Endodermal cell (in vitro differentiated cells): ENCODE results near the gene TFEB. TPM values are rescaled to one million over a fixed set of nuclear protein-coding genes. Genes with fewer than 3 reads are reported as not detected.
A peak's percentile ranks its signal among the peaks of the same experiment; 100 is the strongest.

Experiments used
- DNase-seq: peaks from one replicate; pipeline ENCODE4 v3.0.0-alpha.2; 2017
- H3K27ac ChIP-seq: 2 replicates; pipeline ENCODE4 v1.5.1; 2013; ENCODE audit warnings: mild to moderate bottlenecking, low read depth, low read length, moderate library complexity
- H3K27me3 ChIP-seq: 2 replicates; pipeline ENCODE4 v1.6.1; 2013; ENCODE audit warnings: mild to moderate bottlenecking, low read length, moderate library complexity; ENCODE audit not compliant: insufficient read depth, control insufficient read depth, poor library complexity, severe bottlenecking
- H3K36me3 ChIP-seq: 2 replicates; pipeline ENCODE4 v1.7.0; 2013; ENCODE audit warnings: mild to moderate bottlenecking, low read length, moderate library complexity; ENCODE audit not compliant: control insufficient read depth, insufficient read depth
- H3K4me1 ChIP-seq: one replicate; pipeline ENCODE4 v1.7.0; 2013; ENCODE audit warnings: low read length; ENCODE audit not compliant: control insufficient read depth, insufficient read depth
- H3K4me3 ChIP-seq: 2 replicates; pipeline ENCODE4 v1.5.1; 2013; ENCODE audit warnings: mild to moderate bottlenecking, low read length, moderate library complexity
- H3K9ac ChIP-seq: 2 replicates; pipeline ENCODE4 v1.6.1; 2013; ENCODE audit warnings: mild to moderate bottlenecking, low read length, moderate library complexity; ENCODE audit not compliant: poor library complexity, severe bottlenecking; ENCODE audit errors: extremely low read depth
- H3K9me3 ChIP-seq: 2 replicates; pipeline ENCODE4 v1.6.1; 2013; ENCODE audit warnings: mild to moderate bottlenecking, low read length, moderate library complexity; ENCODE audit not compliant: control insufficient read depth
- H3K27ac Mint-ChIP-seq: 2 replicates; pipeline ENCODE4 v1.8.0; 2020; ENCODE audit warnings: mixed read lengths
- H3K27me3 Mint-ChIP-seq: 2 replicates; pipeline ENCODE4 v1.8.0; 2021; ENCODE audit warnings: mild to moderate bottlenecking, mixed read lengths; ENCODE audit not compliant: insufficient read depth
- H3K36me3 Mint-ChIP-seq: 2 replicates; pipeline ENCODE4 v1.8.0; 2020; ENCODE audit warnings: low read depth, mixed read lengths
- H3K4me1 Mint-ChIP-seq: 2 replicates; pipeline ENCODE4 v1.8.0; 2020; ENCODE audit warnings: mixed read lengths
- H3K4me3 Mint-ChIP-seq: 2 replicates; pipeline ENCODE4 v1.8.0; 2020; ENCODE audit warnings: mild to moderate bottlenecking, moderate library complexity, mixed read lengths
- H3K9me3 Mint-ChIP-seq: 2 replicates; pipeline ENCODE4 v1.8.0; 2020; ENCODE audit warnings: mild to moderate bottlenecking, mixed read lengths
- WGBS, 2 experiments: methylation state at CpG; one replicate each; pipeline versions ENCODE4 v1.1.5 to v1.1.7; 2013; ENCODE audit warnings: missing lambda C conversion rate in 2 of 2, mixed read lengths in 1 of 2; ENCODE audit not compliant: insufficient coverage in 1 of 2, insufficient read length in 1 of 2; 5-methylcytosine and 5-hydroxymethylcytosine counted together
- total RNA-seq, 2 donors: library from RNA; stranded (reverse); fragmentation: NEBNext Ultra II Directional in 1 of 2; extraction: Animal tissue kit (Norgen Biotek cat#: 25700) in 1 of 2; gene quantifications; 2 replicates in 1 of 2; 3 replicates in 1 of 2; pipeline ENCODE4 v1.2.1, GENCODE V29; 2021
- TF ChIP-seq, protein P1 (sequence below): fragments of 200-600 bp; sonication (generic); conservative IDR thresholded peaks from 2 replicates; pipeline ENCODE4 v1.5.0; 2021; ENCODE audit warnings: antibody characterized with exemption, mild to moderate bottlenecking

The TFEB gene
- total RNA-seq, 2 donors from 2014 or later = 0.24 TPM; not detected in 1

- Histone ChIP-seq H3K4me3 (no peak overlapping the region), H3K36me3 (no peaks in the 10 kb centered on the region), H3K4me1 (no peaks in the 10 kb centered on the region), H3K27me3 (no peaks in the 10 kb centered on the region), H3K9ac (no peak overlapping the region), H3K27ac (no peak overlapping the region), H3K9me3 (no peaks in the 10 kb centered on the region)
- TF ChIP-seq, protein P1, sequence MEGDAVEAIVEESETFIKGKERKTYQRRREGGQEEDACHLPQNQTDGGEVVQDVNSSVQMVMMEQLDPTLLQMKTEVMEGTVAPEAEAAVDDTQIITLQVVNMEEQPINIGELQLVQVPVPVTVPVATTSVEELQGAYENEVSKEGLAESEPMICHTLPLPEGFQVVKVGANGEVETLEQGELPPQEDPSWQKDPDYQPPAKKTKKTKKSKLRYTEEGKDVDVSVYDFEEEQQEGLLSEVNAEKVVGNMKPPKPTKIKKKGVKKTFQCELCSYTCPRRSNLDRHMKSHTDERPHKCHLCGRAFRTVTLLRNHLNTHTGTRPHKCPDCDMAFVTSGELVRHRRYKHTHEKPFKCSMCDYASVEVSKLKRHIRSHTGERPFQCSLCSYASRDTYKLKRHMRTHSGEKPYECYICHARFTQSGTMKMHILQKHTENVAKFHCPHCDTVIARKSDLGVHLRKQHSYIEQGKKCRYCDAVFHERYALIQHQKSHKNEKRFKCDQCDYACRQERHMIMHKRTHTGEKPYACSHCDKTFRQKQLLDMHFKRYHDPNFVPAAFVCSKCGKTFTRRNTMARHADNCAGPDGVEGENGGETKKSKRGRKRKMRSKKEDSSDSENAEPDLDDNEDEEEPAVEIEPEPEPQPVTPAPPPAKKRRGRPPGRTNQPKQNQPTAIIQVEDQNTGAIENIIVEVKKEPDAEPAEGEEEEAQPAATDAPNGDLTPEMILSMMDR = no peak
- H3K4me3 Mint-ChIP-seq = no peak overlapping the region
- H3K36me3 Mint-ChIP-seq = no peaks in the 10 kb centered on the region
- peaks cover 13% of the 10 kb centered on the region for H3K4me1 Mint-ChIP-seq
- H3K9me3 Mint-ChIP-seq = no peaks in the 10 kb centered on the region
- H3K27ac Mint-ChIP-seq = no peak overlapping the region
- no peak for DNase-seq
- WGBS, 2 experiments = 90 to 100% methylated on average over 7 of the region's 7 CpGs
- H3K27me3 Mint-ChIP-seq = no peaks in the 10 kb centered on the region
Observed at GRCh38 chr6:41724228-41724580, 11.2 kb downstream of the TFEB start.

- DNase-seq = peak; percentile 74
- no peak overlapping the region for H3K27ac ChIP-seq
- H3K4me3 ChIP-seq = no peak overlapping the region
- H3K9me3 ChIP-seq = no peaks in the 10 kb centered on the region
- TF ChIP-seq, protein P1 = no peak
- no peaks in the 10 kb centered on the region for H3K4me1 ChIP-seq
- Mint-ChIP-seq H3K36me3 (no peaks in the 10 kb centered on the region), H3K9me3 (no peaks in the 10 kb centered on the region), H3K27me3 (no peaks in the 10 kb centered on the region), H3K27ac (no peak overlapping the region), H3K4me3 (no peak overlapping the region), H3K4me1 (peaks cover 13% of the 10 kb centered on the region)
- H3K9ac ChIP-seq = no peak overlapping the region
- H3K27me3 ChIP-seq = no peaks in the 10 kb centered on the region
- 74 to 84% methylated on average over 13 to 21 of the region's 21 CpGs for WGBS, 2 experiments
- no peaks in the 10 kb centered on the region for H3K36me3 ChIP-seq
Observed at GRCh38 chr6:41723530-41724227, 11.7 kb downstream of the TFEB start.

DNA sequence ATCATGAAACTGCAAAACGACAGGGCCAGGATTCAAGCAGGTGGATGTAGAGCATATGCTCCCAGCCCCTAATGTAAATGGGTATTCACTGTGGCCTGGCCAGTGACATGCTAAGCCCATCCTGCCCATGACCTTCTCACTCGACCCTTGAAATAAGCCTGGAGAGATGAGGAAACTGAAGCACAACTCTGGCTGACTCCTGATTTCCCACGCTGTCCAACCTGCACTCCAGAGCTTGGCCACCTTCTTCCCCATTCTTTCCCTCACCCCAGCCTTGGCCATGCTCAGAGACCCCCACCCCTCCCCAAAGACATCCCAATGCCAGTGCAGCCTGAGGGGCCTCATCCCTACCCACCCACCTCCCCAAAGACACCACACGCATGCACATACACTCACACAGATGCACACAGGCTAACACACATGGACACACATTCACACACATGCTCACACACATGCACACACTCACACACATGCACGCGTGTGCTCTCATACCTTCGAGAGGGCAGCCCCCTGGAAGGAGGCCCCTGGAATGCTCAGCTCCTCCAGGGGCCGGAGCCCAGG lies 12.4 kb downstream of the TFEB start:
- no peak overlapping the region for H3K27ac ChIP-seq
- no peak overlapping the region for H3K4me3 ChIP-seq
- Mint-ChIP-seq H3K9me3 (no peaks in the 10 kb centered on the region), H3K4me1 (peaks cover 13% of the 10 kb centered on the region), H3K27ac (peak overlapping the region; percentile 44), H3K27me3 (no peaks in the 10 kb centered on the region), H3K4me3 (no peak overlapping the region), H3K36me3 (no peaks in the 10 kb centered on the region)
- 84 to 92% methylated on average over 4 to 8 of the region's 8 CpGs for WGBS, 2 experiments
- no peaks in the 10 kb centered on the region for H3K9me3 ChIP-seq
- H3K9ac ChIP-seq = no peak overlapping the region
- DNase-seq = no peak
- no peaks in the 10 kb centered on the region for H3K4me1 ChIP-seq
- no peaks in the 10 kb centered on the region for H3K36me3 ChIP-seq
- H3K27me3 ChIP-seq = no peaks in the 10 kb centered on the region
- TF ChIP-seq, protein P1 = no peak
